ENCODE measurements around the gene CHMP4B.

GRCh38 chr20:33787253-33787891 lies 23.8 kb upstream of the CHMP4B start:
- TF ChIP-seq POLR2A (IDR thresholded peaks at IDR 0.05) (no peak), CTCF (IDR thresholded peaks at IDR 0.05) (no peak), EP300 (IDR thresholded peaks at IDR 0.05) (no peak)

All from upper lobe of left lung (tissue), 4 donors.